ENCODE data around the gene GFOD2.

Gene GFOD2

GRCh38 chr16:67641779-67642708 lies 77.1 kb downstream of the GFOD2 start:
- no peak for DNase-seq (ENCODE audit: low spot score)

- DNase-seq (ENCODE audit: low spot score), result no peak
Observed at GRCh38 chr16:67637625-67638024, 81.5 kb downstream of the GFOD2 start.

- DNase-seq (ENCODE audit: low spot score), result no peak
Observed at GRCh38 chr16:67636713-67637112, 82.4 kb downstream of the GFOD2 start.

DNA sequence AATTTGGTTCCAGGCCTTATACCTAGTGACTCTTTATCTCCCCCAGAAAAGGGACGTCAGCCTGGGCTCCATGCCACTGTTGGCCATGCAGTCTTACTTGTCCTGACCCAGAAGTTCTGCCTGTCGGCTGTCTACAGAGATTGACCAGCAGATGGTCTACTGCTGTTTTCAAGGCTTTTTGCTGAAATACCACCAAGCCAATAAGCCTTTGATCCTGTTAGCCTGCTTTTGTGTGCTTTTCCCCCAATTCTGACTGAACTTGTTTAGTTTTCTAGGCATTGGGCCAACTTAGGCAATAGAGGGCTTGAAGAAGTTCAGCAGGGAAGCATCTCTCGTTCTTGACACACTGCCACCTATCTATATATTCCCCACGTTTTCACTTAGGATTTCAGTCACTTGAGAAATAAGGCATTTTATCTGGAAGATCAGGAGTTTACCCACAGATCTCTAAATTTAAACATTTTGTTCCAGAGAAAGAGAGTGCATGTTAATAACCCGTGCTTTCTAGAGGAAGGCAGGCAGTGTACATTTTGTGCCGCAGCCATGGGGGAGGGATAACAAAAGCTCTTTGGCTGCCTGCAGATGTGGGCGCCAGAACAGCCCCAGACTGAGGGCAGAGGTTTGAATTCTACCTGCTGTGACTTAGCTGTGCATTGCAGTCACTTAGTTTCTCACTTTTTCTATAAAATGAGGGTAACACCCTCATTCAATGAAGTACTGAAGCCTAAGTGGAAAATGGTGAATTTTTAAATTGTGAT lies 86.5 kb downstream of the GFOD2 start:
- DNase-seq (ENCODE audit: low spot score), result no peak

GRCh38 chr16:67628216-67628615 lies 90.9 kb downstream of the GFOD2 start:
- no peak for DNase-seq (ENCODE audit: low spot score)

Data from ecto neural progenitor cell (in vitro differentiated cells).